Measurements from ENCODE around the gene CENPN. TPM values are rescaled to one million over a fixed set of nuclear protein-coding genes. Genes with fewer than 3 reads are reported as not detected.

Gene CENPN
- polyA plus RNA-seq, 2 of the 4 experiments (the other 2 are of a cell fraction) = 82.6 to 101 TPM

GRCh38 chr16:80990577-80990976, 16.4 kb upstream of the CENPN start:
- POLR2A ChIA-PET = no interaction called here
- 92% methylated on average over 3 of the region's 3 CpGs for WGBS (ENCODE audit: missing lambda C conversion rate)
- no peak for ATAC-seq
- TF ChIP-seq FOXS1 (CRISPR knock-in tag; IDR thresholded peaks at IDR 0.05) (no peak), POLR2AphosphoS2 (conservative IDR thresholded peaks at IDR 0.05; ENCODE audit: low read length) (no peak)
- Histone ChIP-seq H3K4me3 (no peak overlapping the region), H3K9me3 (no peaks in the 10 kb centered on the region), H3K4me1 (peaks cover 67% of the 10 kb centered on the region), H3K4me2 (no peak overlapping the region), H3K27ac (0 out of 6 replicates have a peak overlapping the region, but pooled peaks of 1 of the 2 experiments have one; percentile 14)
- FAIRE-seq = no peak
- no peak for DNase-seq (ENCODE audit: low read depth in 1 of 2, low spot score in 1 of 2)
- CTCF ChIA-PET = interaction anchor here (0.7 to 1.6 kb wide), 6 partner anchors 11 to 58 kb away, joined by 3 to 10 read pairs (median 4); no protein-coding TSS in a partner anchor

DNA sequence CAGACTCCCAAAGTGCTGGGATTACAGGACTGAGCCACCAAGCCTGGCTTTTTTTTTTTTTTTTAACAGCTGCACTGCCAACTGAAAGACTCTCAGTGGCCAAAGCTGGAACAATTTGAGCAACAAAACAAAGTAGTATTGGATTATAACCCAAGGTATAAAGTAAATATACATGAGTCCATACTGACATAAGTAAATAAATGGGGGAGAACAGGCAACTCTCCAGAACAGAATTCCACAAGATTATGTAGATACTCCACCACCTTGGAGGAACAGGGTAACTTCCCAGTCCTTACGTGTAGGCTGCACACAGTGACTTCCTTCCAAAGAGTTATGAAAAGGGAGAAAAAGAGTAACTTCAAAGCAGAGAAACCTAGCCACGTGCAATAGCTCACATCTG, 16.0 kb upstream of the CENPN start:
- no peaks in the 10 kb centered on the region for H3K9me3 ChIP-seq
- no peak for TF ChIP-seq TP53 (CRISPR knock-in tag; IDR thresholded peaks at IDR 0.05)
- no peak for TF ChIP-seq ZC3H11A (IDR thresholded peaks at IDR 0.05)
- TF ChIP-seq POLR2A (IDR thresholded peaks at IDR 0.05; ENCODE audit: low read length) = no peak
- TF ChIP-seq HDAC2 (IDR thresholded peaks at IDR 0.05) = no peak
- TF ChIP-seq RFX5 (IDR thresholded peaks at IDR 0.05) = no peak
- TF ChIP-seq, protein P1, sequence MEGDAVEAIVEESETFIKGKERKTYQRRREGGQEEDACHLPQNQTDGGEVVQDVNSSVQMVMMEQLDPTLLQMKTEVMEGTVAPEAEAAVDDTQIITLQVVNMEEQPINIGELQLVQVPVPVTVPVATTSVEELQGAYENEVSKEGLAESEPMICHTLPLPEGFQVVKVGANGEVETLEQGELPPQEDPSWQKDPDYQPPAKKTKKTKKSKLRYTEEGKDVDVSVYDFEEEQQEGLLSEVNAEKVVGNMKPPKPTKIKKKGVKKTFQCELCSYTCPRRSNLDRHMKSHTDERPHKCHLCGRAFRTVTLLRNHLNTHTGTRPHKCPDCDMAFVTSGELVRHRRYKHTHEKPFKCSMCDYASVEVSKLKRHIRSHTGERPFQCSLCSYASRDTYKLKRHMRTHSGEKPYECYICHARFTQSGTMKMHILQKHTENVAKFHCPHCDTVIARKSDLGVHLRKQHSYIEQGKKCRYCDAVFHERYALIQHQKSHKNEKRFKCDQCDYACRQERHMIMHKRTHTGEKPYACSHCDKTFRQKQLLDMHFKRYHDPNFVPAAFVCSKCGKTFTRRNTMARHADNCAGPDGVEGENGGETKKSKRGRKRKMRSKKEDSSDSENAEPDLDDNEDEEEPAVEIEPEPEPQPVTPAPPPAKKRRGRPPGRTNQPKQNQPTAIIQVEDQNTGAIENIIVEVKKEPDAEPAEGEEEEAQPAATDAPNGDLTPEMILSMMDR (IDR thresholded peaks at IDR 0.05) = no peak
- TF ChIP-seq ZNF302 (CRISPR knock-in tag; IDR thresholded peaks at IDR 0.05) = no peak
- TF ChIP-seq, protein P2, sequence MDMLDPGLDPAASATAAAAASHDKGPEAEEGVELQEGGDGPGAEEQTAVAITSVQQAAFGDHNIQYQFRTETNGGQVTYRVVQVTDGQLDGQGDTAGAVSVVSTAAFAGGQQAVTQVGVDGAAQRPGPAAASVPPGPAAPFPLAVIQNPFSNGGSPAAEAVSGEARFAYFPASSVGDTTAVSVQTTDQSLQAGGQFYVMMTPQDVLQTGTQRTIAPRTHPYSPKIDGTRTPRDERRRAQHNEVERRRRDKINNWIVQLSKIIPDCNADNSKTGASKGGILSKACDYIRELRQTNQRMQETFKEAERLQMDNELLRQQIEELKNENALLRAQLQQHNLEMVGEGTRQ (IDR thresholded peaks at IDR 0.05) = no peak
- TF ChIP-seq CBX8 (IDR thresholded peaks at IDR 0.05) = no peak
- TF ChIP-seq KDM1A (IDR thresholded peaks at IDR 0.05; ENCODE audit: low read depth) = no peak
- TF ChIP-seq, protein P3, sequence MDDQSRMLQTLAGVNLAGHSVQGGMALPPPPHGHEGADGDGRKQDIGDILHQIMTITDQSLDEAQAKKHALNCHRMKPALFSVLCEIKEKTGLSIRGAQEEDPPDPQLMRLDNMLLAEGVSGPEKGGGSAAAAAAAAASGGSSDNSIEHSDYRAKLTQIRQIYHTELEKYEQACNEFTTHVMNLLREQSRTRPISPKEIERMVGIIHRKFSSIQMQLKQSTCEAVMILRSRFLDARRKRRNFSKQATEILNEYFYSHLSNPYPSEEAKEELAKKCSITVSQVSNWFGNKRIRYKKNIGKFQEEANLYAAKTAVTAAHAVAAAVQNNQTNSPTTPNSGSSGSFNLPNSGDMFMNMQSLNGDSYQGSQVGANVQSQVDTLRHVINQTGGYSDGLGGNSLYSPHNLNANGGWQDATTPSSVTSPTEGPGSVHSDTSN (IDR thresholded peaks at IDR 0.05) = no peak
- TF ChIP-seq RARB (CRISPR knock-in tag; IDR thresholded peaks at IDR 0.05) = no peak
- TF ChIP-seq, protein P4, sequence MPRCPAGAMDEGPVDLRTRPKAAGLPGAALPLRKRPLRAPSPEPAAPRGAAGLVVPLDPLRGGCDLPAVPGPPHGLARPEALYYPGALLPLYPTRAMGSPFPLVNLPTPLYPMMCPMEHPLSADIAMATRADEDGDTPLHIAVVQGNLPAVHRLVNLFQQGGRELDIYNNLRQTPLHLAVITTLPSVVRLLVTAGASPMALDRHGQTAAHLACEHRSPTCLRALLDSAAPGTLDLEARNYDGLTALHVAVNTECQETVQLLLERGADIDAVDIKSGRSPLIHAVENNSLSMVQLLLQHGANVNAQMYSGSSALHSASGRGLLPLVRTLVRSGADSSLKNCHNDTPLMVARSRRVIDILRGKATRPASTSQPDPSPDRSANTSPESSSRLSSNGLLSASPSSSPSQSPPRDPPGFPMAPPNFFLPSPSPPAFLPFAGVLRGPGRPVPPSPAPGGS (IDR thresholded peaks at IDR 0.05) = no peak
- no peak for TF ChIP-seq CEBPB (IDR thresholded peaks at IDR 0.05)
- TF ChIP-seq NFE2L2 (conservative IDR thresholded peaks at IDR 0.05; ENCODE audit: low read length) = no peak
- TF ChIP-seq HEYL (CRISPR knock-in tag; IDR thresholded peaks at IDR 0.05) = no peak
- TF ChIP-seq POLR2AphosphoS2 (conservative IDR thresholded peaks at IDR 0.05; ENCODE audit: low read length) = no peak
- DNase-seq (ENCODE audit: low read depth in 1 of 2, low spot score in 1 of 2) (no peak), FAIRE-seq (no peak), ATAC-seq (no peak)
- H3K4me1 ChIP-seq = peaks cover 71% of the 10 kb centered on the region
- H3K4me3 ChIP-seq = no peak overlapping the region
- CTCF ChIA-PET = interaction anchor here (0.7 to 1.2 kb wide), 3 partner anchors 11 to 16 kb away, joined by 3 to 10 read pairs (median 4); no protein-coding TSS in a partner anchor
- POLR2A ChIA-PET = no interaction called here
- H3K27ac ChIP-seq = peak overlapping the region in 1 of 2 experiments; percentile 14; a peak in 1 of 6 replicates
- 85% methylated on average over 2 of the region's 2 CpGs for WGBS (ENCODE audit: missing lambda C conversion rate)
- H3K4me2 ChIP-seq = no peak overlapping the region

DNA sequence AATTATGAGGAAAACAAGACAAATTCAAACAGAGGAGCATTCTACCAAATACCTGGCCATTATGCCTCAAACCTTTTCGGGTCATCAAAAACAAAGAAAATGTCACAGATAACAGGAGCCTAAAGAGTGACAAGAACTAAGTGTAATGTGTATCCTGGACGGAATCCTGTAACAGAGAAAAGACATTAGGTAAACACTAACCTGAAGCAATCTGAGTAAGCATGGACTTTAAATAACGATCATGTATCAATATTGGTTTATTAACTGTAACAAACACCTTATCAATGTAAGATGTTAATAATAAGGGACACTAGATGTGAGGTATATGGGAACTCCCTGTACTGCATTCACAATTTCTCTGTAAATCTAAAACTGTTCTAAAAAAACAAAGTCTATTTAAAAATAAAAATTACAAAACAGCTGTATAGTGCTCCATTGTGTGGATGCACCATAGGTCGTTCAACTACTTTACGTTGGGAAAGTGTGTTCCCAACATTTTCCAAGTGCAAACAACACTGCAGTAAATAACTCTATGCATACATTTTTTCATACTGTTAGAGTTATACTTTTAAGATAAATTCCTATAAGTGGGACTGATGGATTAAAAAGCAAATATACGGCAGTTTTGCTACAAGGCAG, 15.1 kb upstream of the CENPN start:
- WGBS (ENCODE audit: missing lambda C conversion rate) = 67% methylated on average over 6 of the region's 6 CpGs
- ATAC-seq (no peak), FAIRE-seq (no peak), DNase-seq (ENCODE audit: low read depth in 1 of 2, low spot score in 1 of 2) (no peak)
- Histone ChIP-seq H3K4me1 (peaks cover 72% of the 10 kb centered on the region), H3K4me2 (no peak overlapping the region), H3K27ac (peak overlapping the region in 1 of 2 experiments; percentile 78; a peak in 3 of 6 replicates), H3K9me3 (no peaks in the 10 kb centered on the region), H3K4me3 (no peak overlapping the region)
- ChIA-PET CTCF (interaction anchor here (0.8 to 2.4 kb wide), 4 partner anchors 12 to 17 kb away, joined by 3 to 19 read pairs (median 7); no protein-coding TSS in a partner anchor), POLR2A (no interaction called here)
- TF ChIP-seq SREBF2 (IDR thresholded peaks at IDR 0.05) (no peak), FOXS1 (CRISPR knock-in tag; IDR thresholded peaks at IDR 0.05) (no peak), MYC (IDR thresholded peaks at IDR 0.05; ENCODE audit: borderline replicate concordance, low read length) (no peak), HDAC2 (IDR thresholded peaks at IDR 0.05) (no peak), RAD21 (conservative IDR thresholded peaks at IDR 0.05 in 1 of 2, IDR thresholded peaks at IDR 0.05 in 1 of 2) (no peak), KDM1A (IDR thresholded peaks at IDR 0.05; ENCODE audit: low read depth) (no peak), NFE2L2 (conservative IDR thresholded peaks at IDR 0.05; ENCODE audit: low read length) (no peak), CHD2 (IDR thresholded peaks at IDR 0.05; ENCODE audit: low read length, partially characterized antibody) (no peak), RNF2 (IDR thresholded peaks at IDR 0.05; ENCODE audit: borderline replicate concordance, low read depth) (no peak), NR3C1 (IDR thresholded peaks at IDR 0.05) (no peak), ESRRA (IDR thresholded peaks at IDR 0.05; ENCODE audit: borderline replicate concordance, low read length) (no peak), RFX5 (IDR thresholded peaks at IDR 0.05) (no peak), EHF (CRISPR knock-in tag; IDR thresholded peaks at IDR 0.05) (no peak), FOSB (CRISPR knock-in tag; IDR thresholded peaks at IDR 0.05) (no peak), ZFP36 (IDR thresholded peaks at IDR 0.05; ENCODE audit: borderline replicate concordance, partially characterized antibody) (no peak), KDM5A (IDR thresholded peaks at IDR 0.05) (no peak), ZSCAN20 (CRISPR knock-in tag; IDR thresholded peaks at IDR 0.05) (no peak), HOXA7 (CRISPR knock-in tag; IDR thresholded peaks at IDR 0.05) (no peak), MAZ (IDR thresholded peaks at IDR 0.05; ENCODE audit: borderline replicate concordance, low read depth, low read length) (no peak)

Data from A549 (cell line).